Subcutaneous adipose tissue (tissue), 4 donors: ENCODE results near the gene KCNT1. TPM values are rescaled to one million over a fixed set of nuclear protein-coding genes. Genes with fewer than 3 reads are reported as not detected.

ENCODE experiments used
- CTCF ChIP-seq: fragments of 450-650 bp; IDR thresholded peaks from one replicate; pipeline ENCODE4 v1.5.1; 2016; ENCODE audit warnings: low read depth, mild to moderate bottlenecking, control low read depth, antibody characterized with exemption, moderate library complexity
- total RNA-seq, 4 donors: library from RNA; depleted of rRNA; stranded (reverse); fragments of >200 nt; gene quantifications; one replicate each; pipeline ENCODE4 v1.1.0, GENCODE V29; 2016

Gene KCNT1
- total RNA-seq, 4 donors from 2014 or later: 0.33 to 0.51 TPM; not detected in 2

- TF ChIP-seq CTCF: no peak
Observed at GRCh38 chr9:135823036-135823435, 121.1 kb downstream of the KCNT1 start.

GRCh38 chr9:135825435-135826187, 123.6 kb downstream of the KCNT1 start:
- no peak for TF ChIP-seq CTCF

GRCh38 chr9:135826188-135826545, 124.2 kb downstream of the KCNT1 start:
- TF ChIP-seq CTCF: no peak

- TF ChIP-seq CTCF: no peak
Observed at GRCh38 chr9:135827301-135827700, 125.3 kb downstream of the KCNT1 start.

GRCh38 chr9:135827866-135828580, 126.0 kb downstream of the KCNT1 start:
- no peak for TF ChIP-seq CTCF

- no peak for TF ChIP-seq CTCF
Observed at GRCh38 chr9:135828656-135829055, 126.7 kb downstream of the KCNT1 start.

- TF ChIP-seq CTCF: no peak
Observed at GRCh38 chr9:135830496-135830895, 128.5 kb downstream of the KCNT1 start.
